WERI-Rb-1 (cell line): Measurements from ENCODE around the gene XPC.

Source experiments
- DNase-seq: peaks from one replicate; pipeline ENCODE4 v3.0.0-alpha.2; 2020
- H3K27ac ChIP-seq: fragments of 250-450 bp; sonication (Bioruptor Pico); 2 replicates; pipeline ENCODE4 v1.5.1; 2020; ENCODE audit warnings: mild to moderate bottlenecking, moderate library complexity
- H3K27me3 ChIP-seq: fragments of 250-450 bp; sonication (Bioruptor Pico); 2 replicates; pipeline ENCODE4 v1.5.1; 2021; ENCODE audit warnings: mild to moderate bottlenecking, low read depth, moderate library complexity; ENCODE audit not compliant: insufficient read depth, severe bottlenecking
- H3K36me3 ChIP-seq: fragments of 250-450 bp; sonication (Bioruptor Pico); 2 replicates; pipeline ENCODE4 v1.5.1; 2020; ENCODE audit warnings: mild to moderate bottlenecking, moderate library complexity
- H3K4me3 ChIP-seq: 2 replicates; pipeline ENCODE4 v1.5.1; 2011; ENCODE audit warnings: low read depth, mild to moderate bottlenecking, control low read depth, low read length
- H3K9me3 ChIP-seq: fragments of 250-450 bp; sonication (Bioruptor Pico); 2 replicates; pipeline ENCODE4 v1.5.1; 2021; ENCODE audit warnings: mild to moderate bottlenecking, moderate library complexity; ENCODE audit not compliant: severe bottlenecking
- TF ChIP-seq, protein P1 (sequence below): IDR thresholded peaks from 2 replicates; pipeline ENCODE4 v1.5.1; 2011; ENCODE audit warnings: low read depth, mild to moderate bottlenecking, control low read depth, inconsistent platforms, low read length

Gene XPC

DNA sequence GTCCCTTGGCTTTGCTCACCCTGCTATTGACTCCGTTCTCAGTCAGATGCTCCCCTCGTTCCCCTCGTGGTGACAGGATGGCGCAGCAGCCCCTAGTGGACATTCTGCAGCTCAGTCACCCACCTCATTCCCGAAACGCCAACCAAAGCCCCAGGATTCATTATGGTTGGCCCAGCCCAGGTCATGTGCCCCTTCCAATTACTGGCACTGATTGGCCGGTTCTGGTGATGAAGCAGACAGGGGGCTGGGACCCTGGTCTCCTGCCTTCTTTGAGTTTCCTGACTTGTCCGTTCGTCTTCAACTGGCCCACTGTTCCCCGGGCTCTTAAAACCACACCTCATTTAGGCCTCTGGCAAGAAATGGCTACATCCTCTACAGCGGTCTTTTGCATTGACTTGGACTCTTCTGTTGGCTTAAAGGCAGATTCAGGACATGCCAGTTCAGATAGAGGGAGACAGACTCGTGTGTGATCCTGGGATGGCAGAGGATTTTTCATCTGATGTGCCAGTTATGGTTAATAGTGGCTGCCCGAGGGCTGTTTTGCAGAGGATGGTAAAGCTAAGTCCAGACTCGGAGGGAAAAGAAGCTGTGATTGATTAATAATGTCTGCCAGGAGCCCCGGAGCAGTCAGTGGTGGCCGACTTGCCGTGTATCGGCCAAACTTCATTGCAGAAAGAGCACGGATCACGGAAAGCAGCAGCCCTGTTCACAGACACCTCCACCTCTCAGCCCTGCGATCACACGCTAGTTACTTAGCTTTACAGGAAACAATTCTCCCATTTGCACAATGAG, 38.1 kb upstream of the XPC start:
- peak overlapping the region; percentile 57 for H3K4me3 ChIP-seq
- H3K27me3 ChIP-seq = no peaks in the 10 kb centered on the region
- no peaks in the 10 kb centered on the region for H3K9me3 ChIP-seq
- H3K36me3 ChIP-seq = no peaks in the 10 kb centered on the region
- H3K27ac ChIP-seq = peak overlapping the region; percentile 68
- DNase-seq = peak; percentile 88
- TF ChIP-seq, protein P1, sequence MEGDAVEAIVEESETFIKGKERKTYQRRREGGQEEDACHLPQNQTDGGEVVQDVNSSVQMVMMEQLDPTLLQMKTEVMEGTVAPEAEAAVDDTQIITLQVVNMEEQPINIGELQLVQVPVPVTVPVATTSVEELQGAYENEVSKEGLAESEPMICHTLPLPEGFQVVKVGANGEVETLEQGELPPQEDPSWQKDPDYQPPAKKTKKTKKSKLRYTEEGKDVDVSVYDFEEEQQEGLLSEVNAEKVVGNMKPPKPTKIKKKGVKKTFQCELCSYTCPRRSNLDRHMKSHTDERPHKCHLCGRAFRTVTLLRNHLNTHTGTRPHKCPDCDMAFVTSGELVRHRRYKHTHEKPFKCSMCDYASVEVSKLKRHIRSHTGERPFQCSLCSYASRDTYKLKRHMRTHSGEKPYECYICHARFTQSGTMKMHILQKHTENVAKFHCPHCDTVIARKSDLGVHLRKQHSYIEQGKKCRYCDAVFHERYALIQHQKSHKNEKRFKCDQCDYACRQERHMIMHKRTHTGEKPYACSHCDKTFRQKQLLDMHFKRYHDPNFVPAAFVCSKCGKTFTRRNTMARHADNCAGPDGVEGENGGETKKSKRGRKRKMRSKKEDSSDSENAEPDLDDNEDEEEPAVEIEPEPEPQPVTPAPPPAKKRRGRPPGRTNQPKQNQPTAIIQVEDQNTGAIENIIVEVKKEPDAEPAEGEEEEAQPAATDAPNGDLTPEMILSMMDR = peak; percentile 88

DNA sequence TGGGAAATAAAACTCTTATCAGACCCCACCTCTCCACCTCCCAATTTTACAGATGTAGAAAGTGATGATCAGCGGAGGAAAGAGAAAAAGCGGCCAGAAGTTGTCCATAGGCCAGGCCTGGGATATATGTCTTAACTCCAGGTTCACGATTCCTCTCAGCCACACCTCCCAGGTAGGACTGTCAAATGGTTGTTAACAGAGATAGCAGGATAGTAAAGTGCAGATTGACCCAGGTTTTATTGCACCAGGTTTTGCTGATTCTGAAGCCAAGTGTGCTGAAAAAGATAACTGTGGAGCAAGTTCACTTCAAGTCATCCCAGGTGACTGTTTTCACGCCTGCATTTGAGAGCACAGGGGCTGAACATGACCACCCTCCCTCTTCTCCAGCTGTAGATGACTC, 36.4 kb upstream of the XPC start:
- DNase-seq = no peak
- TF ChIP-seq, protein P1 = no peak
- Histone ChIP-seq H3K4me3 (no peak overlapping the region), H3K36me3 (no peaks in the 10 kb centered on the region), H3K27ac (no peak overlapping the region), H3K9me3 (no peaks in the 10 kb centered on the region), H3K27me3 (no peaks in the 10 kb centered on the region)

DNA sequence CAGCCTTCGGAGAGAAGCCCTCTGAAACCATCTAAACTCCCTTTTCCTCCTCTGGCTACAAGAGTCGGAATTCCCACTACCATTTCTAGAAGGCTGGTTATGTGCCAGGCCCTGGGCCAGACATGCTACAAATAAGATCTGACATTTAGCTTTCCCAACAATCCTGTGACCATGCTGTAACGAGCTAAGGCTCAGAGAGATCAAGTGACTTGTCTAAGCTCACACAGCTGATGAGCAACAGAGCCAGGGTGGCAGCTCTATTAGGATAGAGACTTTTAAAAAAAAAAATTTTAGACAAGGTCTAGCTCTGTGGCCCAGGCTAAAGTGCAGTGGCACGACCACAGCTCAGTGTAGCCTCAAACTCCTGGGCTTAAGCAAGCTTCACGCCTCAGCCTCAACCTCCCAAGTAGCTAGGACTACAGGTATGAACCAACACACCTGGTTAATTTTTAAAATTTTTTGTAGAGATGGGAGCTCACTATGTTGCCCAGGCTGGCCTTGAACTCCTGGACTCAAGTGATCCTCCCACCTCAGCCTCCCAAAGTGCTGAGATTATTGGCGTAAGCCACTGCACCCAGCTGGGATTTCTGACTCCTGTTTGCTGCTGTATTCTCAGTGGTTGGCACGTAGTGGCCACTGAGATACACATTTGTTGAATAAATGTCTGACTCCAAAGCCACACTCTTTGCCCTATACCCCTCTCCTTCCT, 34.8 kb upstream of the XPC start:
- Histone ChIP-seq H3K9me3 (no peaks in the 10 kb centered on the region), H3K4me3 (no peak overlapping the region), H3K27ac (no peak overlapping the region), H3K36me3 (no peaks in the 10 kb centered on the region), H3K27me3 (no peaks in the 10 kb centered on the region)
- TF ChIP-seq, protein P1 = no peak
- no peak for DNase-seq

DNA sequence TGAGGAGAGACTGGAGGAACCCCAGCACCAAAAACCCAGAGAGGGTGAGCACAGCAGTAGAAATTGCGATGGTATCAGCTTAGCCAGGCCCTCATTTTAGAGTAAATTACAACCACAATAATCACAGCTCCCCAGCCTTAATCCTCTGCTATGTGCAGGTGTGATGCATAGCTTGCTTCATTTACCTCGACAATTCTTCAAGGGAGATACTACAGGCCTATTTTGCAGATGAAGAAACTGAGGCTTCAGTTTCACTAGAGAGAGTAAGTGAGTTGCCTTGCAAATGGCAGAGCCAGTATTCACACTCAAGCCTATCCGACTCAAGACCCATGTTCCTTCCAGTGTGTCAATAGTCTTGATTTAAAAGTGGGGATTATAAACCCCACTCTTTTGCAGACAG, 33.6 kb upstream of the XPC start:
- H3K9me3 ChIP-seq = no peaks in the 10 kb centered on the region
- TF ChIP-seq, protein P1 = no peak
- H3K27ac ChIP-seq = no peak overlapping the region
- H3K4me3 ChIP-seq = no peak overlapping the region
- DNase-seq = no peak
- no peaks in the 10 kb centered on the region for H3K27me3 ChIP-seq
- H3K36me3 ChIP-seq = no peaks in the 10 kb centered on the region

DNA sequence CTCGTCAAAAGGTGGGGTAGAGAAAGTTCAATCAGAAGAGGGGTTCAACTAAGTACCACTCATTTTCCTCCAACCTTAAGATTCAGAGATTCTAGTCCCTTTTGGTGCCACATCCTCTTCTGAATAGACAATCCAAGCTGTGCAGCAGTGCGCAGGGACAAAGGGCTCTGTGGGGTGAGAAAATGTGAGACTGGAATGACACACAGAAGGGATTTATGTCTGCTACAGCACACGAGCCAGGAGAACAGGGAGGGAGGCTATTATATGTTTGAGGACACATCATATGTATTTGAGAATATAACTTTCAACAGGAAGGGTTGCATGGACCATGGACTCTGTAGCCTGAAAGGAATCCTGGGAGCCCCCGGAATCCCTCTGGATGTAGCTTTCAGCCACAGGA, 33.2 kb upstream of the XPC start:
- DNase-seq = no peak
- Histone ChIP-seq H3K27ac (no peak overlapping the region), H3K27me3 (no peaks in the 10 kb centered on the region), H3K9me3 (no peaks in the 10 kb centered on the region), H3K36me3 (no peaks in the 10 kb centered on the region), H3K4me3 (no peak overlapping the region)
- TF ChIP-seq, protein P1 = no peak
